Measurements from ENCODE around the gene GNG12. TPM values are rescaled to one million over a fixed set of nuclear protein-coding genes. Genes with fewer than 3 reads are reported as not detected.

The GNG12 gene
- total and polyA plus RNA-seq, 2 donors (not counting 3 experiments of a cell fraction or from before 2014, with no cell fraction given) = 107 to 152 TPM

- peak; percentile 78 for FAIRE-seq
- CTCF ChIA-PET = interaction anchor here (0.7 to 5.3 kb wide), 11 partner anchors 9 to 298 kb away, joined by 3 to 63 read pairs (median 8); no protein-coding TSS in a partner anchor
- Histone ChIP-seq H3K4me1 (ENCODE audit: control insufficient read depth, extremely low read depth, insufficient read depth, low read length) (peaks cover 25% of the 10 kb centered on the region), H2AFZ (ENCODE audit: low read depth, low read length) (no peak overlapping the region), H3K9ac (replicated peaks; ENCODE audit: extremely low read depth, insufficient read depth, low read length) (peak overlapping the region; percentile 97), H3K79me2 (ENCODE audit: control insufficient read depth, insufficient read depth, low read length) (peaks cover 66% of the 10 kb centered on the region), H3K27me3 (ENCODE audit: control insufficient read depth in 2 of 2, insufficient read depth in 2 of 2, low read length in 2 of 2) (no peaks in the 10 kb centered on the region), H3K4me3 (replicated peaks in 1 of 3; ENCODE audit: insufficient read depth in 1 of 3, low read depth in 1 of 3, low read length in 3 of 3) (peak overlapping the region in 2 of 3 experiments; percentile 6 to 86), H3K9me3 (replicated peaks; ENCODE audit: control insufficient read depth, insufficient read depth, low read length) (no peaks in the 10 kb centered on the region), H3K36me3 (ENCODE audit: control insufficient read depth in 2 of 2, extremely low read depth in 1 of 2, insufficient read depth in 2 of 2, low read length in 2 of 2) (peaks cover 4% of the 10 kb centered on the region in 2 experiments), H3K27ac (ENCODE audit: insufficient read depth, low read depth, low read length) (peak overlapping the region; percentile 90), H3K9me1 (replicated peaks; ENCODE audit: control insufficient read depth, extremely low read depth, insufficient read depth, low read length) (no peaks in the 10 kb centered on the region), H3K4me2 (ENCODE audit: insufficient read depth, low read length) (peak overlapping the region; percentile 98), H4K20me1 (replicated peaks; ENCODE audit: control insufficient read depth, extremely low read depth, insufficient read depth, low read length) (peaks cover 11% of the 10 kb centered on the region)
- dilution Hi-C loops (cut with MboI; ENCODE audit: extremely low pct_ligation_motif_present, low sequenced_read_pairs) = no loop called here
- peak; percentile 85 for TF ChIP-seq GATA2 (IDR thresholded peaks at IDR 0.05; ENCODE audit: insufficient read depth, insufficient read length, low read depth, low read length)
- peak; percentile 62 for TF ChIP-seq MAX (IDR thresholded peaks at IDR 0.05; ENCODE audit: insufficient read depth, insufficient read length)
- peak; percentile 54 for TF ChIP-seq POLR2AphosphoS5 (IDR thresholded peaks at IDR 0.05; ENCODE audit: insufficient read depth, low read depth, low read length)
- TF ChIP-seq POLR2A (IDR thresholded peaks at IDR 0.05; ENCODE audit: low read depth, low read length) = peak; percentile 63
- no peak for TF ChIP-seq MYC (IDR thresholded peaks at IDR 0.05; ENCODE audit: low read depth, low read length)
- TF ChIP-seq JUN (IDR thresholded peaks at IDR 0.05; ENCODE audit: borderline replicate concordance, insufficient read depth, insufficient read length, low read depth) = peak; percentile 82
- no peak for TF ChIP-seq CTCF (IDR thresholded peaks at IDR 0.05; ENCODE audit: extremely low read depth in 1 of 2, insufficient read depth in 1 of 2, low read depth in 1 of 2, low read length in 2 of 2)
- peak; percentile 83 for TF ChIP-seq FOS (IDR thresholded peaks at IDR 0.05; ENCODE audit: borderline replicate concordance, insufficient read depth, low read length)
- no peak for TF ChIP-seq EZH2 (IDR thresholded peaks at IDR 0.05; ENCODE audit: borderline replicate concordance, low read depth, low read length, severe bottlenecking)
- peak; percentile 93 for DNase-seq (ENCODE audit: low read depth, low spot score)
- POLR2A ChIA-PET = interaction anchor here (0.7 to 2.0 kb wide), 4 partner anchors 8 to 64 kb away, joined by 4 to 15 read pairs (median 5); no protein-coding TSS in a partner anchor
- intact Hi-C loops (cut with micrococcal nuclease) = loop anchor here (5.0 kb wide), 3 partner anchors 203 to 1563 kb away; no protein-coding TSS in a partner anchor
- no TSS peak for BruUV-seq (replicated peaks)
Measured at GRCh38 chr1:67830226-67830625, 3.0 kb downstream of the GNG12 start.
